Prostate gland (tissue), 2 donors: ENCODE measurements around the gene COL5A1. TPM values are rescaled to one million over a fixed set of nuclear protein-coding genes. Genes with fewer than 3 reads are reported as not detected.

Source experiments
- DNase-seq: peaks from one replicate; pipeline ENCODE4 v3.0.0-alpha.2; 2019; ENCODE audit warnings: low spot score
- H3K27ac ChIP-seq, 2 donors: fragments of 200-600 bp; sonication (generic); 2 replicates each; pipeline ENCODE4 v1.5.1; 2017 to 2019
- H3K27me3 ChIP-seq: fragments of 200-600 bp; sonication (generic); replicated peaks from 2 replicates; pipeline ENCODE4 v1.5.1; 2019; ENCODE audit not compliant: insufficient read depth
- H3K36me3 ChIP-seq, 2 donors: fragments of 200-600 bp; sonication (generic); 1 replicate in 1 of 2; 2 replicates in 1 of 2; pipeline versions ENCODE4 v1.5.1 to v1.8.1; 2017 to 2019
- H3K4me1 ChIP-seq: fragments of 200-600 bp; sonication (generic); replicated peaks from 2 replicates; pipeline ENCODE4 v1.5.1; 2019
- H3K4me3 ChIP-seq, 2 donors: fragments of 200-600 bp; sonication (generic); 2 replicates each; pipeline ENCODE4 v1.5.1; 2017 to 2019
- H3K9me3 ChIP-seq: fragments of 200-600 bp; sonication (generic); 2 replicates; pipeline ENCODE4 v1.5.1; 2017
- POLR2A ChIP-seq: fragments of 450-650 bp; IDR thresholded peaks from one replicate; pipeline ENCODE4 v1.6.1; 2016; ENCODE audit warnings: antibody characterized with exemption, mild to moderate bottlenecking
- POLR2AphosphoS5 ChIP-seq: sonication (generic); formaldehyde crosslinking; IDR thresholded peaks from one replicate; pipeline ENCODE4 v1.6.1; 2017; ENCODE audit warnings: antibody characterized with exemption
- WGBS: methylation state at CpG from one replicate; pipeline ENCODE4 v1.1.5; 2018; 5-methylcytosine and 5-hydroxymethylcytosine counted together
- intact Hi-C: fragments of 100-400 bp; cut with DNase I; formaldehyde crosslinking; loops from one replicate; pipeline ENCODE4 v1.14.2; 2022
- total RNA-seq, 2 donors: library from RNA; depleted of rRNA; stranded (reverse); fragments of >200 nt; gene quantifications; one replicate each; pipeline ENCODE4 v1.1.0, GENCODE V29; 2016
- TF ChIP-seq, protein P1 (sequence below), 4 experiments: fragments of 200-600 bp in 2 of 4; fragments of 450-650 bp in 2 of 4; sonication (generic) in 2 of 4; IDR thresholded peaks; 1 replicate in 3 of 4; 2 replicates in 1 of 4; pipeline ENCODE4 v1.5.1; 2016 to 2019; ENCODE audit warnings: antibody characterized with exemption in 4 of 4, mild to moderate bottlenecking in 2 of 4, moderate library complexity in 2 of 4

COL5A1 gene
- total RNA-seq, 2 donors from 2014 or later, result 16.9 to 36.0 TPM

DNA sequence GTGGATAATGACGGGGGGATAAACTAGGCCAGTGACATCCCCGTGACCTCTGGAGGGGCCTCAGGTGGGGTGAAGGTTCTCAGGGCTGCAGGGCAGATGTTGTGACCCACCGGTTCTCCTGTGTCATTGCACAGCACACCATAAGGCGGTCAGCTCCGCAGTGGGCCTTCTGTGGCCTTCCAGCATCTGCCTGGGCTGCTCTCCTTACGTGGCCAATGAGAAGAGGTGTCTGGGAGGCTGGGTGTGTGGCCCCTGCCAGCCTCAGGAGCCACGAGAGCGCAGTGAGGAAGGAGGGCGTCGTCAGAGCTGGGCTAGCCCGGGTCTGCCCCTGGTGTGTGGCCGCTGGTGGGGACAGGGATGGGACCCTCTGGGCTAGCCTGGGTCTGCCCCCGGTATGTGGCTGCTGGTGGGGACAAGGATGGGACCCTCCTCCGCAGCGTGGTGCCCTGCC is 48.7 kb downstream of the COL5A1 start:
- intact Hi-C loops, result no loop called here
- H3K9me3 ChIP-seq, result no peaks in the 10 kb centered on the region
- H3K36me3 ChIP-seq, result no peaks in the 10 kb centered on the region
- DNase-seq, result no peak
- no peak overlapping the region for H3K27ac ChIP-seq
- no peaks in the 10 kb centered on the region for H3K27me3 ChIP-seq
- WGBS, result 75% methylated on average over 14 of the region's 15 CpGs
- TF ChIP-seq, protein P1, sequence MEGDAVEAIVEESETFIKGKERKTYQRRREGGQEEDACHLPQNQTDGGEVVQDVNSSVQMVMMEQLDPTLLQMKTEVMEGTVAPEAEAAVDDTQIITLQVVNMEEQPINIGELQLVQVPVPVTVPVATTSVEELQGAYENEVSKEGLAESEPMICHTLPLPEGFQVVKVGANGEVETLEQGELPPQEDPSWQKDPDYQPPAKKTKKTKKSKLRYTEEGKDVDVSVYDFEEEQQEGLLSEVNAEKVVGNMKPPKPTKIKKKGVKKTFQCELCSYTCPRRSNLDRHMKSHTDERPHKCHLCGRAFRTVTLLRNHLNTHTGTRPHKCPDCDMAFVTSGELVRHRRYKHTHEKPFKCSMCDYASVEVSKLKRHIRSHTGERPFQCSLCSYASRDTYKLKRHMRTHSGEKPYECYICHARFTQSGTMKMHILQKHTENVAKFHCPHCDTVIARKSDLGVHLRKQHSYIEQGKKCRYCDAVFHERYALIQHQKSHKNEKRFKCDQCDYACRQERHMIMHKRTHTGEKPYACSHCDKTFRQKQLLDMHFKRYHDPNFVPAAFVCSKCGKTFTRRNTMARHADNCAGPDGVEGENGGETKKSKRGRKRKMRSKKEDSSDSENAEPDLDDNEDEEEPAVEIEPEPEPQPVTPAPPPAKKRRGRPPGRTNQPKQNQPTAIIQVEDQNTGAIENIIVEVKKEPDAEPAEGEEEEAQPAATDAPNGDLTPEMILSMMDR (IDR thresholded peaks at IDR 0.05), result no peak
- no peak for TF ChIP-seq POLR2A
- no peak for TF ChIP-seq POLR2AphosphoS5
- H3K4me3 ChIP-seq, result no peak overlapping the region
- no peaks in the 10 kb centered on the region for H3K4me1 ChIP-seq

- Histone ChIP-seq H3K27me3 (no peaks in the 10 kb centered on the region), H3K27ac (no peak overlapping the region), H3K4me1 (no peaks in the 10 kb centered on the region), H3K36me3 (no peaks in the 10 kb centered on the region), H3K9me3 (no peaks in the 10 kb centered on the region), H3K4me3 (no peak overlapping the region)
- intact Hi-C loops, result no loop called here
- TF ChIP-seq POLR2AphosphoS5, result no peak
- TF ChIP-seq, protein P1 (IDR thresholded peaks at IDR 0.05), result no peak
- no peak for DNase-seq
- 84% methylated on average over 31 of the region's 31 CpGs for WGBS
These were observed 49.5 kb downstream of the COL5A1 start for GRCh38 chr9:134690946-134691694.

DNA sequence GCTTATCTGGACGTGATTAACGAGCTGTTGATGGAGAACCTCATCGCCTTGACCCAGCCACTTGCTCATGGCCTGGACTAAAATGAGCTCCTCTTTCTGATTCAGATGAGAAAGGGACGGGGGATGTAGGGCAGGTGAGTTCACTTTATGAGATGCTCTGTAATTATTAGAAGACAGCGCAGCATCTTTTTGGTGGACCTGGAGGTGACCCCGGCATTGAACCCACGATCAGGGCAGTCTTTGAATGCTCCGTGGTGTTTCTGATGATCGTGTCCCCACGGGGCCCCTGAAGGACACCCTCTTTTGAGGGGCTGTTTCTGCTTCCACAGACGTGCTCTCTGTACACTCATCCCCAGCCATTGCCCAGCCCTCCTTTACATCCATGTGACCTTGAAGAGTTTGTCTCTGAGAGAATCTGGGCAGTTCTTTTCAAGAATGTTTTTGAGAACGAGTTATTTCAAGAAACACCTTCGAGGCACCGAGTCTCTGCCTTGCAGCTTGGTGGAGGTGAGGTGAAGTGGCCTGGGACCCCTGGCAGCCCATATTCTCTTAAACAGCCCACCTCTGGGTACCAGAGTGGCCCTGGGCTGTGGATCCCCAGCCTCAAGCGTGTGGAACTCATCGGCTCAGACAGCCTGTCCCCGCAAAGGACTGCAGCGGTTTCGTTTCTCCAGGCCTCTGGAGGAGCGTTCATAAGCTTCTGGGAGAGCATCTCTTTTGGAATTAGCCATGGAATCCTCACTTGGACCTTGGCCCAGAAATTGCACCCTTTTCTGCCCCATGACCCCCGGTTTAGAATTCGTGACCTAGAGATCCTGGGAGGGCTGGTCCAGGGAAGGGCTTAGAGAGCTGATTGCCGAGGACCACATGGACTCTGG is 50.3 kb downstream of the COL5A1 start:
- Histone ChIP-seq H3K9me3 (no peaks in the 10 kb centered on the region), H3K27ac (no peak overlapping the region), H3K27me3 (no peaks in the 10 kb centered on the region), H3K4me3 (no peak overlapping the region), H3K4me1 (no peaks in the 10 kb centered on the region), H3K36me3 (no peaks in the 10 kb centered on the region)
- 75% methylated on average over 23 of the region's 23 CpGs for WGBS
- intact Hi-C loops, result no loop called here
- no peak for DNase-seq
- no peak for TF ChIP-seq POLR2AphosphoS5

- WGBS, result 94% methylated on average over 6 of the region's 6 CpGs
- Histone ChIP-seq H3K27me3 (no peaks in the 10 kb centered on the region), H3K4me3 (no peak overlapping the region), H3K36me3 (no peaks in the 10 kb centered on the region), H3K9me3 (no peaks in the 10 kb centered on the region), H3K27ac (no peak overlapping the region), H3K4me1 (no peaks in the 10 kb centered on the region)
- no peak for DNase-seq
- intact Hi-C loops, result no loop called here
- TF ChIP-seq POLR2AphosphoS5, result no peak
- TF ChIP-seq, protein P1 (IDR thresholded peaks at IDR 0.05), result no peak
- TF ChIP-seq POLR2A, result no peak
These were observed 50.9 kb downstream of the COL5A1 start for GRCh38 chr9:134692573-134692860.

GRCh38 chr9:134693011-134693410 is 51.4 kb downstream of the COL5A1 start:
- no peaks in the 10 kb centered on the region for H3K27me3 ChIP-seq
- TF ChIP-seq POLR2A (no peak), POLR2AphosphoS5 (no peak)
- TF ChIP-seq, protein P1 (IDR thresholded peaks at IDR 0.05), result no peak
- no peaks in the 10 kb centered on the region for H3K4me1 ChIP-seq
- WGBS, result 81% methylated on average over 9 of the region's 9 CpGs
- DNase-seq, result no peak
- H3K27ac ChIP-seq, result no peak overlapping the region
- H3K4me3 ChIP-seq, result no peak overlapping the region
- no peaks in the 10 kb centered on the region for H3K9me3 ChIP-seq
- intact Hi-C loops, result no loop called here
- H3K36me3 ChIP-seq, result no peaks in the 10 kb centered on the region
